Hepatocyte (in vitro differentiated cells): ENCODE results near the gene CALML6.

Experiments used
- EZH2 ChIP-seq: fragments of 200-600 bp; sonication (generic); IDR thresholded peaks from 2 replicates; pipeline ENCODE4 v1.6.1; 2016; ENCODE audit warnings: antibody characterized with exemption, mild to moderate bottlenecking, borderline replicate concordance
- TF ChIP-seq, protein P1 (sequence below): fragments of 200-600 bp; sonication (generic); IDR thresholded peaks from 2 replicates; pipeline ENCODE4 v1.5.1; 2016; ENCODE audit warnings: antibody characterized with exemption, mild to moderate bottlenecking; ENCODE audit not compliant: poor library complexity

DNA sequence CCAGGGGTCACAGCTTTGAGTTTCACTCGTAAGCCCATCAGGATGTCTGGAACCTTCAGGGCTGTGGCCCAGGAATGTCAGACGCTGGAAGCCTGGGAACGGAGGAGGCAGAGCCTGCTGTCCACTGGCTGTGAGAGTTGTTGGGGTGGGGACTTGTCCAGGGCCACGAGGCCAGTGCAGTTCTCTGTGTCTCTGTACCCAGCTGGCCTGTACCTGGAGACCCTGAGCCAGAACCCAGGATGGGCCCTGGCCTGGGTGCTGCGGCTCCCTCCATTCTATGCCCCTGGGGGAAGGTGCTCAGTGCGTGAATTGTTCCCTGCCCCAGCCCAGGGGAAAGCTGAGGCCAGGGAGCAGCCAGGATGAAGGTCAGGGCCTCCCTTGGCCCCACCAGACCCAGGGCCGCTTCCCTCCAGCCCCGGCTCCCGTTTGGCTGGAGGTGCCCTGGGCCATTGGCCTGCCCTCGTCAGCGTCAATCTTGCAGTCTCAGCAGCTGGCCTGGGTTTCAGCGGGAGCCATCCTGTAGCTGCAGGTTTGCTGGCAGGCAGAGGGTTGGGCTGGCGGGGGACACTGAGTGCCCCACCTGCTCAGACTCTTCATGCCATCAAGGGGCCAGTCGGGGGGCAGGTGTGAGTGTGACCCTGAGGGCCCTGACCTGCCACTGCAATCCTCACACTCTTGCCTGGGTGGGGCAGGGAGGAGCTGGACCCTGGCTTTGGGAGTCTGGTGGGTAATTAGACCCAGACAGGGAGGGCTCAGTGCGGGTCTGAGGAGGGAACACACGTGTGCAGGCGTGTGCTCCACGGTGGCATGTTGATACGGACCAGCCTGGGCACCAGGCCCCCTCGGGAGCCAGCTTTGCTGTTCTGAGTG is 724 bp upstream of the CALML6 start:
- TF ChIP-seq, protein P1, sequence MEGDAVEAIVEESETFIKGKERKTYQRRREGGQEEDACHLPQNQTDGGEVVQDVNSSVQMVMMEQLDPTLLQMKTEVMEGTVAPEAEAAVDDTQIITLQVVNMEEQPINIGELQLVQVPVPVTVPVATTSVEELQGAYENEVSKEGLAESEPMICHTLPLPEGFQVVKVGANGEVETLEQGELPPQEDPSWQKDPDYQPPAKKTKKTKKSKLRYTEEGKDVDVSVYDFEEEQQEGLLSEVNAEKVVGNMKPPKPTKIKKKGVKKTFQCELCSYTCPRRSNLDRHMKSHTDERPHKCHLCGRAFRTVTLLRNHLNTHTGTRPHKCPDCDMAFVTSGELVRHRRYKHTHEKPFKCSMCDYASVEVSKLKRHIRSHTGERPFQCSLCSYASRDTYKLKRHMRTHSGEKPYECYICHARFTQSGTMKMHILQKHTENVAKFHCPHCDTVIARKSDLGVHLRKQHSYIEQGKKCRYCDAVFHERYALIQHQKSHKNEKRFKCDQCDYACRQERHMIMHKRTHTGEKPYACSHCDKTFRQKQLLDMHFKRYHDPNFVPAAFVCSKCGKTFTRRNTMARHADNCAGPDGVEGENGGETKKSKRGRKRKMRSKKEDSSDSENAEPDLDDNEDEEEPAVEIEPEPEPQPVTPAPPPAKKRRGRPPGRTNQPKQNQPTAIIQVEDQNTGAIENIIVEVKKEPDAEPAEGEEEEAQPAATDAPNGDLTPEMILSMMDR = no peak
- TF ChIP-seq EZH2 = no peak
